RWPE2 (cell line): ENCODE measurements around the gene OBI1.

Experiments
- ATAC-seq: fragments of 200-7000 bp; cut with Tn5 transposase; 3 replicates; pipeline ENCODE4 v1.9.1; 2021; ENCODE audit warnings: low read depth
- DNase-seq: peaks from one replicate; pipeline ENCODE4 v3.0.0-alpha.2; 2020; ENCODE audit warnings: low spot score
- H3K27ac ChIP-seq: fragments of 450-650 bp; 2 replicates; pipeline ENCODE4 v1.5.1; 2017; ENCODE audit warnings: mild to moderate bottlenecking; ENCODE audit not compliant: poor library complexity, severe bottlenecking
- H3K27me3 ChIP-seq: fragments of 250-450 bp; sonication (Bioruptor Pico); 2 replicates; pipeline ENCODE4 v1.5.1; 2021; ENCODE audit warnings: mild to moderate bottlenecking, moderate library complexity; ENCODE audit not compliant: insufficient read depth, poor library complexity, severe bottlenecking
- H3K36me3 ChIP-seq: fragments of 250-450 bp; sonication (Bioruptor Pico); 2 replicates; pipeline ENCODE4 v1.5.1; 2020; ENCODE audit warnings: low read depth, mild to moderate bottlenecking, moderate library complexity
- H3K4me1 ChIP-seq: fragments of 250-450 bp; sonication (Bioruptor Pico); 2 replicates; pipeline ENCODE4 v1.5.1; 2021; ENCODE audit warnings: mild to moderate bottlenecking, moderate library complexity; ENCODE audit not compliant: insufficient read depth, poor library complexity, severe bottlenecking
- H3K4me3 ChIP-seq: fragments of 250-450 bp; sonication (Bioruptor Pico); 2 replicates; pipeline ENCODE4 v1.5.1; 2021; ENCODE audit warnings: mild to moderate bottlenecking, moderate library complexity; ENCODE audit not compliant: severe bottlenecking
- H3K9me3 ChIP-seq: fragments of 250-450 bp; sonication (Bioruptor Pico); 2 replicates; pipeline ENCODE4 v1.5.1; 2021; ENCODE audit warnings: mild to moderate bottlenecking, moderate library complexity; ENCODE audit not compliant: severe bottlenecking
- CTCF ChIP-seq: fragments of 450-650 bp; IDR thresholded peaks from one replicate; pipeline ENCODE4 v1.5.1; 2017; ENCODE audit warnings: mild to moderate bottlenecking, moderate library complexity; ENCODE audit not compliant: poor library complexity, severe bottlenecking

OBI1 gene

GRCh38 chr13:78618411-78618810 lies 40.5 kb downstream of the OBI1 start:
- no peak overlapping the region for H3K4me3 ChIP-seq
- no peak overlapping the region for H3K27ac ChIP-seq
- H3K27me3 ChIP-seq: no peaks in the 10 kb centered on the region
- TF ChIP-seq CTCF: no peak
- H3K9me3 ChIP-seq: no peaks in the 10 kb centered on the region
- H3K36me3 ChIP-seq: peaks cover 21% of the 10 kb centered on the region
- no peak for DNase-seq
- no peaks in the 10 kb centered on the region for H3K4me1 ChIP-seq
- ATAC-seq: no peak

DNA sequence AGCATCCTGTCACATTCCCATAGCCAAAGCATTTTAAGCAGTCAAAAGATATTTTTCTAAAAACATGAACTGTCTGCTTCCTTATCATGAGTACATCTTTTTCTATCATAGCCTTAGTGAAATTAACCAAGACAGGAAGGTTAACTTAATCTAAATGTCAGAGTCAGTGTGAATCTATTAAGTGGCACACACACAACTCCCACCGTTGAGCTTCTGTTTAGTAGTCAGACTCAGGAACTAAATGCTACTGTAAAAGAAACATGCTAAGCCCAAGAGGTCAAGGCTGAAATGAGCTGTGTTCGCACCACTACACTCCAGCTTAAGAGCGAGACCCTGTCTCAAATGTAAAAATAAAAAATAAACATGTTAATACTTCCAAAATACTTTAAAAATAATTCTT lies 47.9 kb downstream of the OBI1 start:
- no peak for TF ChIP-seq CTCF
- Histone ChIP-seq H3K9me3 (no peaks in the 10 kb centered on the region), H3K4me3 (no peak overlapping the region), H3K36me3 (no peaks in the 10 kb centered on the region; the same call in 1 of the 2 replicates), H3K27ac (no peak overlapping the region), H3K4me1 (peaks cover 6% of the 10 kb centered on the region), H3K27me3 (peaks cover 58% of the 10 kb centered on the region)
- ATAC-seq: no peak
- DNase-seq: no peak

GRCh38 chr13:78610381-78610883 lies 48.5 kb downstream of the OBI1 start:
- DNase-seq (no peak), ATAC-seq (peak; percentile 64)
- H3K27me3 ChIP-seq: peaks cover 64% of the 10 kb centered on the region
- peaks cover 6% of the 10 kb centered on the region for H3K4me1 ChIP-seq
- TF ChIP-seq CTCF: no peak
- H3K27ac ChIP-seq: no peak overlapping the region
- H3K36me3 ChIP-seq: no peaks in the 10 kb centered on the region; the same call in 1 of the 2 replicates
- no peaks in the 10 kb centered on the region for H3K9me3 ChIP-seq
- H3K4me3 ChIP-seq: no peak overlapping the region

DNA sequence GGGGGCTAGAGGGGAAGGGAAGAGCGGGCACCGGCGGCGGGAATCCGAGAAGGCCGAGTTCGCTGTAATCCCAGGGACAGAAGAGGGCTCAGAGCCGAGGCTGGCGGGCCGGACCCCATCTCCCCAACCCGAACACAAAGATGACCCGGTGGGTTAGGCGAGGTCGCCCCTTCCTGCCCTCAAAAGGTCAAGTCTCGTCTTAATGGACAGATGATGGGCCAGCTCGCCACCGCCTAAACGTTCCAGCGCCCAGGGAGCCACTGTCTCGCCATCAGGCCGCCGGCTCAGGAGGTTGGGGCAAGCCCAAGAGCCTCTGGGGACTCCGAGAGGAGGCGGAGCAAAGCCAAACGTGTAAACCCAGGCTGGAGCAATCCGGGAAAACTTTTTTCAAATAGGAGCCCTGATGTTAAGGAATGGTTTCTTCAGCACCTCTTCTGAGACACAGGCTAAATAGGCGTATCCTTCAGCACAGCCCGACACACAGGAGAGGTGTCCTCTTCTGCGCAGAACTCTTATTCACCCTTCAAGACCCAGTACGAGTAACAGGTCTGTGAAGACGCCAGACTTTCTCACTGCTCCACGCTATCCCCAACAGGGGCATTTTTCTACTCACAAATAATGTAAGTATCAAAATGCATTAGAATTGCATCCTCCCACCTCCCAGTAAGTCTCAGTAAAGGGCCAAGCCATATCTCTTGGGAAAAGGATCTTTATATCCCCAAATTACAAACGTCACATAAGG lies 49.3 kb downstream of the OBI1 start:
- peak overlapping the region; percentile 20 for H3K4me3 ChIP-seq
- no peaks in the 10 kb centered on the region; the same call in 1 of the 2 replicates for H3K36me3 ChIP-seq
- ATAC-seq: no peak
- peaks cover 6% of the 10 kb centered on the region for H3K4me1 ChIP-seq
- DNase-seq: no peak
- H3K27ac ChIP-seq: no peak overlapping the region
- no peak for TF ChIP-seq CTCF
- peaks cover 72% of the 10 kb centered on the region for H3K27me3 ChIP-seq
- no peaks in the 10 kb centered on the region for H3K9me3 ChIP-seq
